GM12873 (cell line): ENCODE measurements around the gene TRMU.

Source experiments
- CTCF ChIP-seq: IDR thresholded peaks from 2 replicates; pipeline ENCODE4 v1.5.1; 2012; ENCODE audit warnings: low read depth, mild to moderate bottlenecking, moderate library complexity, low read length, control low read depth; ENCODE audit not compliant: insufficient read depth; ENCODE audit errors: missing control alignments

The TRMU gene

GRCh38 chr22:46335201-46336118, at the start of gene TRMU:
TSS of gene TRMU (plus strand) at chr22:46335714. CDS start at chr22:46335765, 51 bp downstream.
- no peak for TF ChIP-seq CTCF

GRCh38 chr22:46286006-46286405, 49.5 kb upstream of the TRMU start:
- no peak for TF ChIP-seq CTCF

GRCh38 chr22:46286941-46287872, 48.3 kb upstream of the TRMU start:
- no peak for TF ChIP-seq CTCF

- TF ChIP-seq CTCF: no peak
Measured at GRCh38 chr22:46287873-46288751, 47.4 kb upstream of the TRMU start.

GRCh38 chr22:46288846-46289243, 46.7 kb upstream of the TRMU start:
- no peak for TF ChIP-seq CTCF

- TF ChIP-seq CTCF: no peak
Measured at GRCh38 chr22:46289244-46289891, 46.1 kb upstream of the TRMU start.
